GM23338 (cell line): Measurements from ENCODE around the gene BICDL1. TPM values are rescaled to one million over a fixed set of nuclear protein-coding genes. Genes with fewer than 3 reads are reported as not detected.

ENCODE experiments used
- EZH2phosphoT487 ChIP-seq: fragments of 200-600 bp; sonication (generic); IDR thresholded peaks from one replicate; pipeline ENCODE4 v1.8.1; 2018; ENCODE audit warnings: antibody characterized with exemption; ENCODE audit not compliant: unreplicated experiment
- JUNB ChIP-seq: IDR thresholded peaks from one replicate; pipeline ENCODE4 v1.6.1; 2016; ENCODE audit warnings: antibody characterized with exemption; ENCODE audit not compliant: unreplicated experiment
- polyA plus RNA-seq: library from polyadenylated mRNA; unstranded; fragments of >200 nt; fragmentation: Nextera tagmentation; extraction: Ambion mirVana; gene quantifications from 2 replicates; pipeline ENCODE4 v1.2.1, GENCODE V29; 2016
- total RNA-seq: library from RNA; depleted of rRNA; stranded (reverse); fragments of >200 nt; shearing (Covaris generic); gene quantifications from 2 replicates; pipeline ENCODE4 v1.2.3, GENCODE V29; 2014
- TF ChIP-seq, protein P1 (sequence below): fragments of 250-450 bp; sonication (Bioruptor Pico); IDR thresholded peaks from 2 replicates; pipeline ENCODE4 v1.5.0; 2020; ENCODE audit warnings: mild to moderate bottlenecking, moderate library complexity
- TF ChIP-seq, protein P2 (sequence below): IDR thresholded peaks from one replicate; pipeline ENCODE4 v1.6.1; 2018; ENCODE audit warnings: antibody characterized with exemption; ENCODE audit not compliant: unreplicated experiment

The BICDL1 gene
- total and polyA plus RNA-seq, 2 experiments from 2014 or later = 14.0 to 25.7 TPM

DNA sequence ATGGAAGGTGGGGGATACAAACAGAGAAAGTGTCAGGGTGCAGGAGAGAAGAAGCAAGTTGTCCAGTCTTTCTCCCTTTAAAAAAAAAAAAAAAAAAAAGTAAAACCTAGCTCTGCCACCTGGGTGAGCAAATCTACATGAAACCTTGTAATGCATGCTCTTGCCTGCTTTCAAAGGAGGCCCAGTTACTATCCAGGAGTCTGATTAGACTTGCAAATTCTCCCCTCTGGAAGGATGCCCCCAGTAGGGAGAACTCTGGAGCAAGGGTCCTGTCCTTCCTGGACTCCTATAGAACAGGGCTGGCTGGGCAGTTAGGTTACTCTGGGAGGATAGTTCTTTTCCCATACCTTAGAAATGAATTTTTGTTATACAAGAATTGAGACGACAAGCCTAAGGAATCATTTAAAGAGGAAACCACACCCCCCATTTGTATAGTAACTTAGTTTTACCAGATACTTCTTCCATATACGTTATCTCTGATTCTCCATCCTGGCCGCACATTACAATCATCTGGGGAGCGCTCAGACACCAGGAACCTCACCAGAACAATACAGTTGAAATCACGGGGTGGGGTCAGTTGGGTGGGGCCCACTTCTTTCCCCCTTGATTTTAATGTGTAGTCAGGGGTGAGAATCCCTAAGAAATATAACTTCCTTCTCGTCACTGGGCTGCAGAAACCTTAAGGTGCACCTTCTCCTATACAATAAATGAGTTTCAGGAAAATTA lies 97.0 kb downstream of the BICDL1 start (continued):
- TF ChIP-seq, protein P1, sequence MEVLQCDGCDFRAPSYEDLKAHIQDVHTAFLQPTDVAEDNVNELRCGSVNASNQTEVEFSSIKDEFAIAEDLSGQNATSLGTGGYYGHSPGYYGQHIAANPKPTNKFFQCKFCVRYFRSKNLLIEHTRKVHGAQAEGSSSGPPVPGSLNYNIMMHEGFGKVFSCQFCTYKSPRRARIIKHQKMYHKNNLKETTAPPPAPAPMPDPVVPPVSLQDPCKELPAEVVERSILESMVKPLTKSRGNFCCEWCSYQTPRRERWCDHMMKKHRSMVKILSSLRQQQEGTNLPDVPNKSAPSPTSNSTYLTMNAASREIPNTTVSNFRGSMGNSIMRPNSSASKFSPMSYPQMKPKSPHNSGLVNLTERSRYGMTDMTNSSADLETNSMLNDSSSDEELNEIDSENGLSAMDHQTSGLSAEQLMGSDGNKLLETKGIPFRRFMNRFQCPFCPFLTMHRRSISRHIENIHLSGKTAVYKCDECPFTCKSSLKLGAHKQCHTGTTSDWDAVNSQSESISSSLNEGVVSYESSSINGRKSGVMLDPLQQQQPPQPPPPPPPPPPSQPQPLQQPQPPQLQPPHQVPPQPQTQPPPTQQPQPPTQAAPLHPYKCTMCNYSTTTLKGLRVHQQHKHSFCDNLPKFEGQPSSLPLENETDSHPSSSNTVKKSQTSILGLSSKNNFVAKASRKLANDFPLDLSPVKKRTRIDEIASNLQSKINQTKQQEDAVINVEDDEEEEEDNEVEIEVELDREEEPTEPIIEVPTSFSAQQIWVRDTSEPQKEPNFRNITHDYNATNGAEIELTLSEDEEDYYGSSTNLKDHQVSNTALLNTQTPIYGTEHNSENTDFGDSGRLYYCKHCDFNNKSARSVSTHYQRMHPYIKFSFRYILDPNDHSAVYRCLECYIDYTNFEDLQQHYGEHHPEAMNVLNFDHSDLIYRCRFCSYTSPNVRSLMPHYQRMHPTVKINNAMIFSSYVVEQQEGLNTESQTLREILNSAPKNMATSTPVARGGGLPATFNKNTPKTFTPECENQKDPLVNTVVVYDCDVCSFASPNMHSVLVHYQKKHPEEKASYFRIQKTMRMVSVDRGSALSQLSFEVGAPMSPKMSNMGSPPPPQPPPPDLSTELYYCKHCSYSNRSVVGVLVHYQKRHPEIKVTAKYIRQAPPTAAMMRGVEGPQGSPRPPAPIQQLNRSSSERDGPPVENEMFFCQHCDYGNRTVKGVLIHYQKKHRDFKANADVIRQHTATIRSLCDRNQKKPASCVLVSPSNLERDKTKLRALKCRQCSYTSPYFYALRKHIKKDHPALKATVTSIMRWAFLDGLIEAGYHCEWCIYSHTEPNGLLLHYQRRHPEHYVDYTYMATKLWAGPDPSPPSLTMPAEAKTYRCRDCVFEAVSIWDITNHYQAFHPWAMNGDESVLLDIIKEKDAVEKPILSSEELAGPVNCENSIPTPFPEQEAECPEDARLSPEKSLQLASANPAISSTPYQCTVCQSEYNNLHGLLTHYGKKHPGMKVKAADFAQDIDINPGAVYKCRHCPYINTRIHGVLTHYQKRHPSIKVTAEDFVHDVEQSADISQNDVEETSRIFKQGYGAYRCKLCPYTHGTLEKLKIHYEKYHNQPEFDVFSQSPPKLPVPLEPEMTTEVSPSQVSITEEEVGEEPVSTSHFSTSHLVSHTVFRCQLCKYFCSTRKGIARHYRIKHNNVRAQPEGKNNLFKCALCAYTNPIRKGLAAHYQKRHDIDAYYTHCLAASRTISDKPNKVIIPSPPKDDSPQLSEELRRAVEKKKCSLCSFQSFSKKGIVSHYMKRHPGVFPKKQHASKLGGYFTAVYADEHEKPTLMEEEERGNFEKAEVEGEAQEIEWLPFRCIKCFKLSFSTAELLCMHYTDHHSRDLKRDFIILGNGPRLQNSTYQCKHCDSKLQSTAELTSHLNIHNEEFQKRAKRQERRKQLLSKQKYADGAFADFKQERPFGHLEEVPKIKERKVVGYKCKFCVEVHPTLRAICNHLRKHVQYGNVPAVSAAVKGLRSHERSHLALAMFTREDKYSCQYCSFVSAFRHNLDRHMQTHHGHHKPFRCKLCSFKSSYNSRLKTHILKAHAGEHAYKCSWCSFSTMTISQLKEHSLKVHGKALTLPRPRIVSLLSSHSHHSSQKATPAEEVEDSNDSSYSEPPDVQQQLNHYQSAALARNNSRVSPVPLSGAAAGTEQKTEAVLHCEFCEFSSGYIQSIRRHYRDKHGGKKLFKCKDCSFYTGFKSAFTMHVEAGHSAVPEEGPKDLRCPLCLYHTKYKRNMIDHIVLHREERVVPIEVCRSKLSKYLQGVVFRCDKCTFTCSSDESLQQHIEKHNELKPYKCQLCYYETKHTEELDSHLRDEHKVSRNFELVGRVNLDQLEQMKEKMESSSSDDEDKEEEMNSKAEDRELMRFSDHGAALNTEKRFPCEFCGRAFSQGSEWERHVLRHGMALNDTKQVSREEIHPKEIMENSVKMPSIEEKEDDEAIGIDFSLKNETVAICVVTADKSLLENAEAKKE (CRISPR knock-in tag) = no peak
- TF ChIP-seq EZH2phosphoT487 = no peak
- TF ChIP-seq, protein P2, sequence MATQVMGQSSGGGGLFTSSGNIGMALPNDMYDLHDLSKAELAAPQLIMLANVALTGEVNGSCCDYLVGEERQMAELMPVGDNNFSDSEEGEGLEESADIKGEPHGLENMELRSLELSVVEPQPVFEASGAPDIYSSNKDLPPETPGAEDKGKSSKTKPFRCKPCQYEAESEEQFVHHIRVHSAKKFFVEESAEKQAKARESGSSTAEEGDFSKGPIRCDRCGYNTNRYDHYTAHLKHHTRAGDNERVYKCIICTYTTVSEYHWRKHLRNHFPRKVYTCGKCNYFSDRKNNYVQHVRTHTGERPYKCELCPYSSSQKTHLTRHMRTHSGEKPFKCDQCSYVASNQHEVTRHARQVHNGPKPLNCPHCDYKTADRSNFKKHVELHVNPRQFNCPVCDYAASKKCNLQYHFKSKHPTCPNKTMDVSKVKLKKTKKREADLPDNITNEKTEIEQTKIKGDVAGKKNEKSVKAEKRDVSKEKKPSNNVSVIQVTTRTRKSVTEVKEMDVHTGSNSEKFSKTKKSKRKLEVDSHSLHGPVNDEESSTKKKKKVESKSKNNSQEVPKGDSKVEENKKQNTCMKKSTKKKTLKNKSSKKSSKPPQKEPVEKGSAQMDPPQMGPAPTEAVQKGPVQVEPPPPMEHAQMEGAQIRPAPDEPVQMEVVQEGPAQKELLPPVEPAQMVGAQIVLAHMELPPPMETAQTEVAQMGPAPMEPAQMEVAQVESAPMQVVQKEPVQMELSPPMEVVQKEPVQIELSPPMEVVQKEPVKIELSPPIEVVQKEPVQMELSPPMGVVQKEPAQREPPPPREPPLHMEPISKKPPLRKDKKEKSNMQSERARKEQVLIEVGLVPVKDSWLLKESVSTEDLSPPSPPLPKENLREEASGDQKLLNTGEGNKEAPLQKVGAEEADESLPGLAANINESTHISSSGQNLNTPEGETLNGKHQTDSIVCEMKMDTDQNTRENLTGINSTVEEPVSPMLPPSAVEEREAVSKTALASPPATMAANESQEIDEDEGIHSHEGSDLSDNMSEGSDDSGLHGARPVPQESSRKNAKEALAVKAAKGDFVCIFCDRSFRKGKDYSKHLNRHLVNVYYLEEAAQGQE = no peak
- TF ChIP-seq JUNB = no peak
